H1 (cell line): ENCODE data around the gene CCDC89. TPM values are rescaled to one million over a fixed set of nuclear protein-coding genes. Genes with fewer than 3 reads are reported as not detected.

Experiments
- CTCF ChIA-PET: fragments of 300-600 bp; sonication (Branson Sonifier 250); formaldehyde crosslinking; loops from one replicate; lab custom pipeline; 2021; ENCODE audit not compliant: partially characterized antibody; lab: Charles Lee
- POLR2A ChIA-PET: fragments of 300-600 bp; sonication (Branson Sonifier 250); formaldehyde crosslinking; loops from one replicate; lab custom pipeline; 2021; ENCODE audit warnings: inconsistent platforms; ENCODE audit not compliant: partially characterized antibody; lab: Charles Lee
- DNase-seq, 2 experiments: peaks; one replicate each; pipeline versions ENCODE4 v3.0.0 to v3.0.0-alpha.2; 2010 to 2022; ENCODE audit warnings: low spot score in 2 of 2, low read depth in 1 of 2, mixed read lengths in 1 of 2
- FAIRE-seq: peaks from 2 replicates; lab custom pipeline; 2011; peaks lifted over from hg19 to GRCh38; lab: Jason Lieb, UNC
- H2AFZ ChIP-seq: 2 replicates; pipeline ENCODE4 v1.8.1; 2012; ENCODE audit warnings: low read length, inconsistent platforms
- H2AK5ac ChIP-seq: 2 replicates; pipeline ENCODE4 v1.6.1; 2013; ENCODE audit warnings: low read depth, low read length
- H2BK120ac ChIP-seq: replicated peaks from 2 replicates; pipeline ENCODE3; 2013; ENCODE audit warnings: low read depth, low read length, inconsistent platforms
- H2BK12ac ChIP-seq: 2 replicates; pipeline ENCODE4 v1.6.1; 2013; ENCODE audit warnings: low read depth, low read length
- H2BK15ac ChIP-seq: 2 replicates; pipeline ENCODE4 v1.6.1; 2013; ENCODE audit warnings: low read length
- H2BK20ac ChIP-seq: 2 replicates; pipeline ENCODE4 v1.6.1; 2013; ENCODE audit warnings: low read length
- H2BK5ac ChIP-seq: 2 replicates; pipeline ENCODE4 v1.6.1; 2013; ENCODE audit warnings: low read depth, low read length
- H3K14ac ChIP-seq: 2 replicates; pipeline ENCODE4 v1.6.1; 2013; ENCODE audit warnings: inconsistent platforms; ENCODE audit not compliant: insufficient read length
- H3K18ac ChIP-seq: 2 replicates; pipeline ENCODE4 v1.6.1; 2013; ENCODE audit warnings: low read length; ENCODE audit errors: extremely low read depth
- H3K23ac ChIP-seq: 2 replicates; pipeline ENCODE4 v1.6.1; 2013; ENCODE audit warnings: inconsistent platforms; ENCODE audit not compliant: insufficient read length
- H3K23me2 ChIP-seq: 2 replicates; pipeline ENCODE4 v1.6.1; 2013; ENCODE audit warnings: low read depth, low read length
- H3K27ac ChIP-seq: 2 replicates; pipeline ENCODE4 v1.6.1; 2011; ENCODE audit warnings: low read depth, low read length, inconsistent platforms
- H3K27me3 ChIP-seq, 4 experiments: replicated peaks in 1 of 4; 1 replicate in 1 of 4; 2 replicates in 3 of 4; pipeline versions ENCODE4 v1.6.1 to v1.8.1; 2011 to 2013; ENCODE audit warnings: low read length in 3 of 4, mild to moderate bottlenecking in 3 of 4, inconsistent platforms in 2 of 4, mixed read lengths in 2 of 4, moderate library complexity in 1 of 4; ENCODE audit not compliant: control insufficient read depth in 3 of 4, insufficient read depth in 3 of 4; ENCODE audit errors: extremely low read depth in 1 of 4
- H3K36me3 ChIP-seq, 4 experiments: 2 replicates each; pipeline versions ENCODE4 v1.6.1 to v1.8.1; 2011 to 2013; ENCODE audit warnings: mild to moderate bottlenecking in 4 of 4, low read length in 3 of 4, moderate library complexity in 2 of 4, control low read depth in 1 of 4, inconsistent platforms in 1 of 4; ENCODE audit not compliant: insufficient read depth in 4 of 4, control insufficient read depth in 2 of 4
- H3K4ac ChIP-seq: replicated peaks from 2 replicates; pipeline ENCODE3; 2013; ENCODE audit warnings: low read length, low read depth, mixed read lengths, inconsistent platforms; ENCODE audit not compliant: insufficient read length
- H3K4me1 ChIP-seq, 4 experiments: replicated peaks in 1 of 4; 1 replicate in 1 of 4; 2 replicates in 3 of 4; pipeline versions ENCODE4 v1.6.1 to v1.8.1; 2011 to 2013; ENCODE audit warnings: low read length in 3 of 4, inconsistent platforms in 2 of 4, mixed read lengths in 1 of 4; ENCODE audit not compliant: insufficient read depth in 4 of 4, control insufficient read depth in 3 of 4
- H3K4me2 ChIP-seq, 2 experiments: 2 replicates each; pipeline versions ENCODE4 v1.6.1 to v1.8.1; 2011 to 2013; ENCODE audit warnings: low read depth in 2 of 2, low read length in 2 of 2, control low read depth in 1 of 2, inconsistent platforms in 1 of 2, mild to moderate bottlenecking in 1 of 2; ENCODE audit not compliant: insufficient read depth in 1 of 2
- H3K4me3 ChIP-seq, 4 experiments: fragments of 200-600, 300-600 bp in 1 of 4; sonication (generic), shearing (Covaris generic), sonication (Bioruptor Twin) in 1 of 4; 2 replicates each; pipeline versions ENCODE4 v1.5.1 to v1.8.1; 2011 to 2016; ENCODE audit warnings: low read length in 4 of 4, low read depth in 3 of 4, control low read depth in 2 of 4, inconsistent platforms in 2 of 4, mild to moderate bottlenecking in 2 of 4, mixed read lengths in 1 of 4, moderate library complexity in 1 of 4; ENCODE audit not compliant: insufficient read depth in 2 of 4; ENCODE audit errors: extremely low read depth in 1 of 4
- H3K56ac ChIP-seq: replicated peaks from 2 replicates; pipeline ENCODE3; 2013; ENCODE audit warnings: low read depth, mild to moderate bottlenecking, mixed read lengths, low read length, inconsistent platforms; ENCODE audit not compliant: insufficient read length
- H3K79me1 ChIP-seq: 2 replicates; pipeline ENCODE4 v1.6.1; 2013; ENCODE audit warnings: low read depth, low read length, control low read depth
- H3K79me2 ChIP-seq, 2 experiments: 2 replicates each; pipeline versions ENCODE4 v1.6.1 to v1.8.1; 2012 to 2013; ENCODE audit warnings: low read length in 2 of 2, mild to moderate bottlenecking in 2 of 2, inconsistent platforms in 1 of 2; ENCODE audit not compliant: insufficient read depth in 2 of 2, control insufficient read depth in 1 of 2
- H3K9ac ChIP-seq, 4 experiments: replicated peaks in 1 of 4; 1 replicate in 1 of 4; 2 replicates in 3 of 4; pipeline versions ENCODE4 v1.6.1 to v1.8.1; 2011 to 2013; ENCODE audit warnings: low read depth in 3 of 4, low read length in 3 of 4, control low read depth in 2 of 4, mild to moderate bottlenecking in 2 of 4, moderate library complexity in 2 of 4, inconsistent platforms in 1 of 4; ENCODE audit errors: extremely low read depth in 1 of 4
- H3K9me3 ChIP-seq, 2 experiments: 2 replicates each; pipeline versions ENCODE4 v1.6.1 to v1.8.1; 2012 to 2013; ENCODE audit warnings: mild to moderate bottlenecking in 2 of 2, moderate library complexity in 2 of 2, control low read depth in 1 of 2, inconsistent platforms in 1 of 2, low read depth in 1 of 2, low read length in 1 of 2, mixed read lengths in 1 of 2; ENCODE audit not compliant: insufficient read depth in 2 of 2
- H4K20me1 ChIP-seq, 2 experiments: replicated peaks in 1 of 2; 2 replicates each; pipeline versions ENCODE3 to v1.8.1; 2011 to 2013; ENCODE audit warnings: inconsistent platforms in 2 of 2, low read length in 2 of 2, mild to moderate bottlenecking in 1 of 2; ENCODE audit not compliant: insufficient read depth in 2 of 2, control insufficient read depth in 1 of 2
- H4K5ac ChIP-seq: 2 replicates; pipeline ENCODE4 v1.6.1; 2013; ENCODE audit warnings: low read length, low read depth, mixed read lengths, inconsistent platforms; ENCODE audit not compliant: insufficient read length
- H4K8ac ChIP-seq: 2 replicates; pipeline ENCODE4 v1.8.0; 2013; ENCODE audit warnings: mild to moderate bottlenecking, moderate library complexity, low read length, inconsistent platforms; ENCODE audit not compliant: insufficient read depth; ENCODE audit errors: extremely low read depth
- H4K91ac ChIP-seq: replicated peaks from 2 replicates; pipeline ENCODE3; 2013; ENCODE audit warnings: low read length, mixed read lengths, inconsistent platforms; ENCODE audit not compliant: insufficient read length
- BCL11A ChIP-seq, 2 experiments: IDR thresholded peaks; one replicate each; pipeline ENCODE4 v1.6.1; 2011; ENCODE audit warnings: low read depth in 2 of 2, low read length in 2 of 2, mild to moderate bottlenecking in 2 of 2
- BRCA1 ChIP-seq: IDR thresholded peaks from 2 replicates; pipeline ENCODE4 v1.6.1; 2012; ENCODE audit warnings: low read depth, low read length, improper control_type of control experiment
- CBX5 ChIP-seq: fragments of 300-800, 300-1000 bp; sonication (generic); IDR thresholded peaks from 2 replicates; pipeline ENCODE4 v1.7.1; 2016; ENCODE audit warnings: antibody characterized with exemption, low read length, low read depth
- HDAC6 ChIP-seq: IDR thresholded peaks from one replicate; pipeline ENCODE4 v1.7.1; 2012; ENCODE audit warnings: low read depth, mild to moderate bottlenecking, inconsistent platforms, low read length, moderate library complexity
- KDM4A ChIP-seq: IDR thresholded peaks from one replicate; pipeline ENCODE4 v1.7.1; 2012; ENCODE audit warnings: low read depth, mild to moderate bottlenecking, moderate library complexity, low read length, inconsistent platforms; ENCODE audit not compliant: severe bottlenecking
- SAP30 ChIP-seq: fragments of 300-600 bp; sonication (generic); IDR thresholded peaks from 2 replicates; pipeline ENCODE4 v1.7.1; 2012; ENCODE audit warnings: low read length, moderate library complexity, mild to moderate bottlenecking, inconsistent platforms; ENCODE audit not compliant: insufficient read depth, insufficient replicate concordance
- SP1 ChIP-seq: IDR thresholded peaks from 2 replicates; pipeline ENCODE4 v1.6.1; 2011; ENCODE audit warnings: low read depth, low read length
- TAF1 ChIP-seq: IDR thresholded peaks from 2 replicates; pipeline ENCODE4 v1.6.1; 2011; ENCODE audit warnings: mild to moderate bottlenecking, low read depth, low read length
- WGBS, 2 experiments: shearing (Covaris generic) in 1 of 2; methylation state at CpG; one replicate each; pipeline versions ENCODE4 v1.1.6 to v1.1.7; 2013 to 2015; ENCODE audit warnings: low lambda C conversion rate in 2 of 2, mixed read lengths in 2 of 2, inconsistent platforms in 1 of 2, low coverage in 1 of 2, missing lambda C conversion rate in 1 of 2; ENCODE audit not compliant: insufficient replicate concordance in 2 of 2, insufficient coverage in 1 of 2, insufficient read length in 1 of 2; ENCODE audit errors: extremely low coverage in 1 of 2, missing lambda C conversion rate in 1 of 2; 5-methylcytosine and 5-hydroxymethylcytosine counted together
- polyA plus RNA-seq, 7 experiments: library from polyadenylated mRNA; depleted of rRNA in 3 of 7; stranded (reverse) in 5 of 7; unstranded in 2 of 7; fragments of >200 nt in 5 of 7; fragments of 200-250 nt in 2 of 7; gene quantifications; 1 replicate in 5 of 7; 2 replicates in 1 of 7; 4 replicates in 1 of 7; pipeline versions ENCODE4 v1.2.1 to v1.2.3, GENCODE V29; 2011 to 2013; ENCODE audit warnings: missing spikeins in 2 of 7, mixed read lengths in 2 of 7
- total RNA-seq: library from RNA; stranded (reverse); fragmentation: NEBNext Ultra II Directional; extraction: Animal tissue kit (Norgen Biotek cat#: 25700); gene quantifications from 2 replicates; pipeline ENCODE4 v1.2.1, GENCODE V29; 2021
- TF ChIP-seq, protein P1 (sequence below): IDR thresholded peaks from 2 replicates; pipeline ENCODE4 v1.6.1; 2012; ENCODE audit warnings: inconsistent platforms
- TF ChIP-seq, protein P2 (sequence below): IDR thresholded peaks from 2 replicates; pipeline ENCODE4 v1.6.1; 2012; ENCODE audit warnings: low read length, inconsistent platforms

The CCDC89 gene
- total and polyA plus RNA-seq, 2 of the 8 experiments (the other 6 are each of a cell fraction or from before 2014, with no cell fraction given): not detected

DNA sequence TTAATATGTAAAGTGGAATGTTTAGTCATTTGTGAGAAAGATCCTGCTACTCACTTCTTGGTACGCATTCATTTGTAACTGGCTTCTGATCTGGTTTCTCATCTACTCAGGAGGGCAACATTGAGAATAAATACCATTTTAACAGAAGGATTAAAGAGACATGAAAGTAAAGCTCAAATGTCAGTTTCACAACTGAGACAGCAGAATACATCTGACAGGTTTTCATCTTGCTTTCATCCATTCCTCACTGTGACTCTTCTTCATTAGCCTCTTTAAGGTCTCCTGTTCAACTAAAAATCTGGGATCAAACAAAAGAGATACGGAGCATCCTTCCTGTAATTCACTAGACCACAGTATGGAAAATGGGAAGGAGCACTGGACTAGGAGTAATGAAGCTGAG is 31.4 kb upstream of the CCDC89 start:
- POLR2A ChIA-PET: no interaction called here
- Histone ChIP-seq H2BK15ac (no peak overlapping the region), H2BK12ac (no peak overlapping the region), H3K9ac (no peak overlapping the region), H4K5ac (no peak overlapping the region), H3K27ac (no peak overlapping the region), H3K36me3 (no peaks in the 10 kb centered on the region), H4K8ac (no peak overlapping the region), H3K4ac (no peak overlapping the region), H3K9me3 (no peaks in the 10 kb centered on the region), H3K4me1 (peaks cover 0 to 15% (median 6%) of the 10 kb centered on the region in 4 experiments; a peak in 6 of 7 replicates), H2AK5ac (no peak overlapping the region), H4K20me1 (no peaks in the 10 kb centered on the region), H3K23ac (no peak overlapping the region), H3K4me2 (no peak overlapping the region), H3K27me3 (no peaks in the 10 kb centered on the region), H2BK20ac (no peak overlapping the region), H3K4me3 (no peak overlapping the region), H3K18ac (no peak overlapping the region), H4K91ac (no peak overlapping the region), H3K79me2 (no peaks in the 10 kb centered on the region), H3K14ac (no peak overlapping the region), H3K79me1 (no peaks in the 10 kb centered on the region), H3K23me2 (no peaks in the 10 kb centered on the region; the same call in 1 of the 2 replicates), H2BK120ac (no peak overlapping the region), H3K56ac (no peak overlapping the region), H2AFZ (no peak overlapping the region), H2BK5ac (no peak overlapping the region)
- CTCF ChIA-PET: interaction anchor here (1.1 to 1.6 kb wide), 4 partner anchors 21 to 137 kb away, joined by 3 to 4 read pairs (median 3); no protein-coding TSS in a partner anchor
- no peak for FAIRE-seq
- no peak for DNase-seq
- 91% methylated on average over 2 of the region's 2 CpGs; no CpG with 5 or more reads in 1 of the 2 experiments for WGBS, 2 experiments
- no peak for TF ChIP-seq CBX5
- no peak for TF ChIP-seq BRCA1
- TF ChIP-seq, protein P1, sequence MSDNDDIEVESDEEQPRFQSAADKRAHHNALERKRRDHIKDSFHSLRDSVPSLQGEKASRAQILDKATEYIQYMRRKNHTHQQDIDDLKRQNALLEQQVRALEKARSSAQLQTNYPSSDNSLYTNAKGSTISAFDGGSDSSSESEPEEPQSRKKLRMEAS: no peak
- TF ChIP-seq SP1: no peak
- TF ChIP-seq KDM4A: no peak
- no peak for TF ChIP-seq BCL11A (IDR thresholded peaks at IDR 0.05; ENCODE audit: low read depth in 2 of 2, low read length in 2 of 2)
- no peak for TF ChIP-seq TAF1
- TF ChIP-seq, protein P2, sequence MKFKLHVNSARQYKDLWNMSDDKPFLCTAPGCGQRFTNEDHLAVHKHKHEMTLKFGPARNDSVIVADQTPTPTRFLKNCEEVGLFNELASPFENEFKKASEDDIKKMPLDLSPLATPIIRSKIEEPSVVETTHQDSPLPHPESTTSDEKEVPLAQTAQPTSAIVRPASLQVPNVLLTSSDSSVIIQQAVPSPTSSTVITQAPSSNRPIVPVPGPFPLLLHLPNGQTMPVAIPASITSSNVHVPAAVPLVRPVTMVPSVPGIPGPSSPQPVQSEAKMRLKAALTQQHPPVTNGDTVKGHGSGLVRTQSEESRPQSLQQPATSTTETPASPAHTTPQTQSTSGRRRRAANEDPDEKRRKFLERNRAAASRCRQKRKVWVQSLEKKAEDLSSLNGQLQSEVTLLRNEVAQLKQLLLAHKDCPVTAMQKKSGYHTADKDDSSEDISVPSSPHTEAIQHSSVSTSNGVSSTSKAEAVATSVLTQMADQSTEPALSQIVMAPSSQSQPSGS: no peak
- no peak for TF ChIP-seq HDAC6
- no peak for TF ChIP-seq SAP30
